Smooth muscle cell of the coronary artery (primary cell): ENCODE measurements around the gene EFR3B. TPM values are rescaled to one million over a fixed set of nuclear protein-coding genes. Genes with fewer than 3 reads are reported as not detected.

Experiments used
- total RNA-seq: library from RNA; depleted of rRNA; stranded (reverse); fragments of >200 nt; gene quantifications from 2 replicates; pipeline ENCODE4 v1.2.3, GENCODE V29; 2014; ENCODE audit warnings: low replicate concordance

The EFR3B gene
- total RNA-seq: 1.1 and 3.0 TPM in 2 replicates

GRCh38 chr2:25041928-25042320 lies at the start of gene EFR3B:
EFR3B (plus strand) TSS chr2:25042076; CDS start chr2:25042313, 237 bp downstream.

GRCh38 chr2:25168256-25169072 lies 126.6 kb downstream of the EFR3B start, which contains the start of gene POMC:
POMC (minus strand) TSS chr2:25168580; CDS start chr2:25164772, 3,808 bp downstream.

Other genes with a start within 250 kb of the EFR3B start
- 22.2 and 40.1 TPM in 2 replicates for gene PTRHD1, start 248.7 kb upstream of the EFR3B start, total RNA-seq
- 2.0 and 8.7 TPM in 2 replicates for gene CENPO, start 248.7 kb upstream of the EFR3B start, total RNA-seq
- gene ADCY3, start 121.8 kb upstream of the EFR3B start, total RNA-seq: 22.4 and 137 TPM in 2 replicates
- 3.9 and 5.5 TPM in 2 replicates for gene DNAJC27, start 70.1 kb upstream of the EFR3B start, total RNA-seq
- 0.15 and 0.59 TPM in 2 replicates for gene POMC, start 126.5 kb downstream of the EFR3B start, total RNA-seq